ENCODE results near the gene FEZ2.

The FEZ2 gene

GRCh38 chr2:36526226-36526625 lies 71.7 kb downstream of the FEZ2 start:
- DNase-seq, result no peak

DNA sequence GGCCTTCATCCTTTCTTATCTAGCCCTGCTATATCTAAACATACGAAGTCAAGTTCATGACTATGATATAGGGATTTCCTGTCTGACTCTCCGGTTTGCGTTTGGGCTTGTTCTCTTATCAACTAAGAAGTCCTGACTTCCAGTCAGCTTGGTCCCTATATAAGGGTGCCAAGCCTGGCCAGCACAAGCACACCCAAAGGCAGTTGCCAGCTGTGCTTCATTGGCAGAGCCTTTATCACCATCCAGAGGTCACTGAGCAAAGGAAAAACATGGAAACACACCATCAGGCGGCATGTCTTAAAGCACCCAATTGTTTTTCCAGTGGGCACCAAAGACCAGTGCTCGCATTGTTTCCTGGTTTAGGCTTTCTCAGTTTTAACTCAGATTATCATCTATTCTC lies 72.7 kb downstream of the FEZ2 start:
- no peak for DNase-seq

DNA sequence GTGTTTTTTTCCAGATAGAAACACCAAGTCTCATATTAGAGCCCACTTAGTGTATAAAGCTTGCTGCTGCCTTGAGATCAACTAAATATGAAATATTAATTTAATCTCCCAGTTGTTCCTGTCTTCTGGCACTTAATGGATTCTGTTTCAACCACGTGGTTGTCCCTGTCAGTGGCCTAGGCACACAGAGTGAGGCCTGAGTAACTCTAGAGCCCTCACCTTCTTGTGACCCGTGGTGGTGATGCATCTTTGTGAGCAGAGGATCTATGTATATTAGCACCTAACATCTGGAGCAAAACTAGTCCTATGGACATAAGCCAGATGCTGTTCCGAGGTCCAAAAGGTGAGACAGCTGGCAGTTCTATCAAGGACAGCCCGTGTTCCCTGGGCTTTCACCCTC lies 74.8 kb downstream of the FEZ2 start:
- DNase-seq, result no peak

DNA sequence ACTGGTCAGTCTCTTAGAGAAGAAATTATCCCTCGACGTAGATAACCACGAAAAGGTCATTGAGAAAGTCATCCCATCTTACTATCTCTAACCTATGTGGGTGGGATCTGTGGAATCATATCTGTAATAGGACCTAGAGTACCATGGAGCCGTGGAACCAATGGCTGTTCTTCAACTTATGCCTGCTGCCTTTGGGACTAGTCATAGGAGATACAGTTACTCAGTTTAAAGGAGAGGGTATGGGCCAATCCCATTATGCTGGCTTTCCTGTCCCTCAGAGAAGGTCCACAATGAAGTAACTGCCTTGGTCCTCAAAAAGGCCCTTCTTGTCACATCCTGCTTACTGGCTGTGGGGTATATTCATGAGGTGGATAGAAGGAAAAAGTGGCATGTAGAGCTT lies 77.5 kb downstream of the FEZ2 start:
- DNase-seq, result no peak

DNA sequence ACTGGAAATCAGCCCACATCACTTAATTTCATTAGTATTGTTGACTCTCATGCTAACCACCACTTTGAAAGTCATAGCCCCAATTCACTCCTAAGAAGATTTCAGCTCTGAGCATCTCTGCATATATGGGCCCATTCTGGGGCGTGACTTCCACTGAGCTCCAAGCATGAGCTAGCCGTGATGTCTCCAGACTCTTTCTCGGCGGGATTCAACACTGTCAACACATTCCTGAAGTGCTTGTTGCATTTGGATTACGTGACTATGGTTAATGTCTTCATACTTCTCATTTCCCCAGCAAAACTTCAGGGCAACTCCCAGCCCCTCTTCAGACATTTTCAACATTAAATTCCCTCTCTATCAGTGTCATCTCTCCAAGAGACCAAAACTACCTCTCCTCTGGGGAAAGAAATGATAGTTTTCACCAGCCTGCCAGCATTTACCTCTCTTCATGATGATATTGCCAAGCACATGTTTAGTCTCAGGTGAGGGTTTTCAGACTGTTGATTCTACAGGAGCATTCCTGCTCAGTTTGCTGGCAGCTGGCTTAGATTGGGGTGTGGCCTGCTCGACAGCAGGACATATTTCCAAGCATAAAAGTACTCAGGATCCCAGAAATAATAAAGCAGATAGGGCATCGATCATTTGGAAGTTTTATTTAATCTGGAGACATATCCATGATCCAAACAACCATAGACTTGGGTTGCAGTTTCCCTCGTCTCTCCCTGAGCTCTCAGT lies 81.7 kb downstream of the FEZ2 start:
- no peak for DNase-seq

DNA sequence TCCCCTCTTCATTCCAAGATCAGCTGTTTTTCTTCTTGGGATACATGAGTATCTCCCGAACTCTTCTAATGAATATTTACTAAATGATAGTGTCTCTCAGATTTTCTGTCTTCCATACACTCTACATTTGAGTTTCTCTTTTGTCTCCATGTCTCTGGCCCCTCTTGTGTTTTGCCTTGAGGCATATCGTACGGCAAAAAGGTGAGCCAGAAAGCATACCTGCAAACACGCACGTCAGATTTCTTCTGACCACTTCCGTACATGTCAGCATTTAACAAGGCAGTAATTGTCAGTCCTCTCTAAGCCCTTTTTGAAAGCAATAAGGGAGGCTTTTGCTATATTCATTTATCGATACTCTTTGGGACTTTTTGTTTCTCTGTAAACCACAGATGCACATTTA lies 82.4 kb downstream of the FEZ2 start:
- DNase-seq, result no peak

DNA sequence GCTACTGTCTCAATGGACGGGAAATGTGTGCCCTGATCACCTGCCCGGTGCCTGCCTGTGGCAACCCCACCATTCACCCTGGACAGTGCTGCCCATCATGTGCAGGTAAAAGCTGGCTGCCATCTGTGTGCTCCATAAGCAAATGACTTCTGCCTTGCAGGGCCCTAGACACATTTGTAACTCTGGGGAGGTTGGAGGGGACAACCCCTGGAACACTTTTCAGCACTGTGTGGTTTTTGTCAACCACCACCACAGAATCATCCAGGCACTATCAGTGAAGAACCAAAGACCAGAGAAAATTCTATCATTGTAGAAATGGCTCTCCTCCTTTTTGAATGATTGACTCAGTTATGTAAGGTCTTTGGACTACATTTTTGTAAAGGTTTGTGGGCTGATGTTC lies 84.3 kb downstream of the FEZ2 start:
- DNase-seq, result no peak

GRCh38 chr2:36512705-36513104 lies 85.3 kb downstream of the FEZ2 start:
- DNase-seq, result no peak

GRCh38 chr2:36511858-36512603 lies 85.9 kb downstream of the FEZ2 start:
- no peak for DNase-seq

DNA sequence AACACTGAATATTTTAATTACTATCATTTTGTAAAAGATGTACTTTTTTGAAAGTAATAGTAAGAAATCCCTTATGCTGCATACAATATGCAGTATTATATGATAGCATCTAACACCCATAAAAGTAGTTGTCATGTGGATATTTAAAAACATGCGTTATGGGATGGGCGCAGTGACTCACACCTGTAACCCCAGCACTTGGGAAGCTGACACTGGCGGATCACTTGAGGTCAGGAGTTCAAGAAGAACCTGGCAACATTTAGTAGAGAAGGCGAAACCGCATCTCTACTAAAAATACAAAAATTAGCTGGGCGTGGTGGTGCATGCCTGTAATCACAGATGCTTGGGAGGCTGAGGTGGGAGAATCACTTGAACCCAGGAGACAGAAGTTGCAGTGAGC lies 88.9 kb downstream of the FEZ2 start:
- no peak for DNase-seq

DNA sequence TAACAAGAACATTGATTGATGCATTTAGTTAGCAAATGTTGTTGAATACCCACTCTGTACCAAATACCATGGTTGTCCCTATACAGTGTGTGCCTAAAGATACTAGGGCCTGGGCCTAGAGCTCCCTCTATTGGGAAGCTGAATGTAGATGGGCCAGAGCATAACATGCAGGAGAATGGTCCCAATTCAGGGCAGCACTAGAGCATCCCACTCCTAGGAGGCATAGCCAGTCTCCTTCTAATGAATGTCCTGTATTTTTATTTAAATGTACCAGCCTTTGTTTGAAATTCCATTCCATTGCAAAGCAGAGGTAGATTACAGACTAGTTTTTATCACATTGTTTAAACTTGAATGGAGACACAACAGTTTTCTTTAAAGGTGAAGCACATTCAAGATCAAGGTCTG lies 90.6 kb downstream of the FEZ2 start:
- DNase-seq, result peak; percentile 12

Measured in NCI-H1417 treated with DMSO at 0.1 percent for 48 hours (cell line).